H1 (cell line): ENCODE measurements around the gene SLC28A2. TPM values are rescaled to one million over a fixed set of nuclear protein-coding genes. Genes with fewer than 3 reads are reported as not detected.

Experiments used
- CTCF ChIA-PET: fragments of 300-600 bp; sonication (Branson Sonifier 250); formaldehyde crosslinking; loops from one replicate; lab custom pipeline; 2021; ENCODE audit not compliant: partially characterized antibody; lab: Charles Lee
- POLR2A ChIA-PET: fragments of 300-600 bp; sonication (Branson Sonifier 250); formaldehyde crosslinking; loops from one replicate; lab custom pipeline; 2021; ENCODE audit warnings: inconsistent platforms; ENCODE audit not compliant: partially characterized antibody; lab: Charles Lee
- DNase-seq, 2 experiments: peaks; one replicate each; pipeline versions ENCODE4 v3.0.0 to v3.0.0-alpha.2; 2010 to 2022; ENCODE audit warnings: low spot score in 2 of 2, low read depth in 1 of 2, mixed read lengths in 1 of 2
- FAIRE-seq: peaks from 2 replicates; lab custom pipeline; 2011; peaks lifted over from hg19 to GRCh38; lab: Jason Lieb, UNC
- H2AFZ ChIP-seq: 2 replicates; pipeline ENCODE4 v1.8.1; 2012; ENCODE audit warnings: low read length, inconsistent platforms
- H2AK5ac ChIP-seq: 2 replicates; pipeline ENCODE4 v1.6.1; 2013; ENCODE audit warnings: low read depth, low read length
- H2BK120ac ChIP-seq: replicated peaks from 2 replicates; pipeline ENCODE3; 2013; ENCODE audit warnings: low read depth, low read length, inconsistent platforms
- H2BK12ac ChIP-seq: 2 replicates; pipeline ENCODE4 v1.6.1; 2013; ENCODE audit warnings: low read depth, low read length
- H2BK15ac ChIP-seq: 2 replicates; pipeline ENCODE4 v1.6.1; 2013; ENCODE audit warnings: low read length
- H2BK20ac ChIP-seq: 2 replicates; pipeline ENCODE4 v1.6.1; 2013; ENCODE audit warnings: low read length
- H2BK5ac ChIP-seq: 2 replicates; pipeline ENCODE4 v1.6.1; 2013; ENCODE audit warnings: low read depth, low read length
- H3K14ac ChIP-seq: 2 replicates; pipeline ENCODE4 v1.6.1; 2013; ENCODE audit warnings: inconsistent platforms; ENCODE audit not compliant: insufficient read length
- H3K18ac ChIP-seq: 2 replicates; pipeline ENCODE4 v1.6.1; 2013; ENCODE audit warnings: low read length; ENCODE audit errors: extremely low read depth
- H3K23ac ChIP-seq: 2 replicates; pipeline ENCODE4 v1.6.1; 2013; ENCODE audit warnings: inconsistent platforms; ENCODE audit not compliant: insufficient read length
- H3K23me2 ChIP-seq: 2 replicates; pipeline ENCODE4 v1.6.1; 2013; ENCODE audit warnings: low read depth, low read length
- H3K27ac ChIP-seq: 2 replicates; pipeline ENCODE4 v1.6.1; 2011; ENCODE audit warnings: low read depth, low read length, inconsistent platforms
- H3K27me3 ChIP-seq, 4 experiments: replicated peaks in 1 of 4; 1 replicate in 1 of 4; 2 replicates in 3 of 4; pipeline versions ENCODE4 v1.6.1 to v1.8.1; 2011 to 2013; ENCODE audit warnings: low read length in 3 of 4, mild to moderate bottlenecking in 3 of 4, inconsistent platforms in 2 of 4, mixed read lengths in 2 of 4, moderate library complexity in 1 of 4; ENCODE audit not compliant: control insufficient read depth in 3 of 4, insufficient read depth in 3 of 4; ENCODE audit errors: extremely low read depth in 1 of 4
- H3K36me3 ChIP-seq, 4 experiments: 2 replicates each; pipeline versions ENCODE4 v1.6.1 to v1.8.1; 2011 to 2013; ENCODE audit warnings: mild to moderate bottlenecking in 4 of 4, low read length in 3 of 4, moderate library complexity in 2 of 4, control low read depth in 1 of 4, inconsistent platforms in 1 of 4; ENCODE audit not compliant: insufficient read depth in 4 of 4, control insufficient read depth in 2 of 4
- H3K4ac ChIP-seq: replicated peaks from 2 replicates; pipeline ENCODE3; 2013; ENCODE audit warnings: low read length, low read depth, mixed read lengths, inconsistent platforms; ENCODE audit not compliant: insufficient read length
- H3K4me1 ChIP-seq, 4 experiments: replicated peaks in 1 of 4; 1 replicate in 1 of 4; 2 replicates in 3 of 4; pipeline versions ENCODE4 v1.6.1 to v1.8.1; 2011 to 2013; ENCODE audit warnings: low read length in 3 of 4, inconsistent platforms in 2 of 4, mixed read lengths in 1 of 4; ENCODE audit not compliant: insufficient read depth in 4 of 4, control insufficient read depth in 3 of 4
- H3K4me2 ChIP-seq, 2 experiments: 2 replicates each; pipeline versions ENCODE4 v1.6.1 to v1.8.1; 2011 to 2013; ENCODE audit warnings: low read depth in 2 of 2, low read length in 2 of 2, control low read depth in 1 of 2, inconsistent platforms in 1 of 2, mild to moderate bottlenecking in 1 of 2; ENCODE audit not compliant: insufficient read depth in 1 of 2
- H3K4me3 ChIP-seq, 4 experiments: fragments of 200-600, 300-600 bp in 1 of 4; sonication (generic), shearing (Covaris generic), sonication (Bioruptor Twin) in 1 of 4; 2 replicates each; pipeline versions ENCODE4 v1.5.1 to v1.8.1; 2011 to 2016; ENCODE audit warnings: low read length in 4 of 4, low read depth in 3 of 4, control low read depth in 2 of 4, inconsistent platforms in 2 of 4, mild to moderate bottlenecking in 2 of 4, mixed read lengths in 1 of 4, moderate library complexity in 1 of 4; ENCODE audit not compliant: insufficient read depth in 2 of 4; ENCODE audit errors: extremely low read depth in 1 of 4
- H3K56ac ChIP-seq: replicated peaks from 2 replicates; pipeline ENCODE3; 2013; ENCODE audit warnings: low read depth, mild to moderate bottlenecking, mixed read lengths, low read length, inconsistent platforms; ENCODE audit not compliant: insufficient read length
- H3K79me1 ChIP-seq: 2 replicates; pipeline ENCODE4 v1.6.1; 2013; ENCODE audit warnings: low read depth, low read length, control low read depth
- H3K79me2 ChIP-seq, 2 experiments: 2 replicates each; pipeline versions ENCODE4 v1.6.1 to v1.8.1; 2012 to 2013; ENCODE audit warnings: low read length in 2 of 2, mild to moderate bottlenecking in 2 of 2, inconsistent platforms in 1 of 2; ENCODE audit not compliant: insufficient read depth in 2 of 2, control insufficient read depth in 1 of 2
- H3K9ac ChIP-seq, 4 experiments: replicated peaks in 1 of 4; 1 replicate in 1 of 4; 2 replicates in 3 of 4; pipeline versions ENCODE4 v1.6.1 to v1.8.1; 2011 to 2013; ENCODE audit warnings: low read depth in 3 of 4, low read length in 3 of 4, control low read depth in 2 of 4, mild to moderate bottlenecking in 2 of 4, moderate library complexity in 2 of 4, inconsistent platforms in 1 of 4; ENCODE audit errors: extremely low read depth in 1 of 4
- H3K9me3 ChIP-seq, 2 experiments: 2 replicates each; pipeline versions ENCODE4 v1.6.1 to v1.8.1; 2012 to 2013; ENCODE audit warnings: mild to moderate bottlenecking in 2 of 2, moderate library complexity in 2 of 2, control low read depth in 1 of 2, inconsistent platforms in 1 of 2, low read depth in 1 of 2, low read length in 1 of 2, mixed read lengths in 1 of 2; ENCODE audit not compliant: insufficient read depth in 2 of 2
- H4K20me1 ChIP-seq, 2 experiments: replicated peaks in 1 of 2; 2 replicates each; pipeline versions ENCODE3 to v1.8.1; 2011 to 2013; ENCODE audit warnings: inconsistent platforms in 2 of 2, low read length in 2 of 2, mild to moderate bottlenecking in 1 of 2; ENCODE audit not compliant: insufficient read depth in 2 of 2, control insufficient read depth in 1 of 2
- H4K5ac ChIP-seq: 2 replicates; pipeline ENCODE4 v1.6.1; 2013; ENCODE audit warnings: low read length, low read depth, mixed read lengths, inconsistent platforms; ENCODE audit not compliant: insufficient read length
- H4K8ac ChIP-seq: 2 replicates; pipeline ENCODE4 v1.8.0; 2013; ENCODE audit warnings: mild to moderate bottlenecking, moderate library complexity, low read length, inconsistent platforms; ENCODE audit not compliant: insufficient read depth; ENCODE audit errors: extremely low read depth
- H4K91ac ChIP-seq: replicated peaks from 2 replicates; pipeline ENCODE3; 2013; ENCODE audit warnings: low read length, mixed read lengths, inconsistent platforms; ENCODE audit not compliant: insufficient read length
- CTBP2 ChIP-seq: IDR thresholded peaks from 2 replicates; pipeline ENCODE4 v1.7.0; 2011; ENCODE audit warnings: borderline replicate concordance, mild to moderate bottlenecking, moderate library complexity, mixed read lengths, low read length; ENCODE audit not compliant: insufficient read depth, insufficient read length
- MAX ChIP-seq: IDR thresholded peaks from 2 replicates; pipeline ENCODE4 v1.6.1; 2012; ENCODE audit warnings: inconsistent platforms
- POLR2A ChIP-seq, 2 experiments: IDR thresholded peaks; 1 replicate in 1 of 2; 2 replicates in 1 of 2; pipeline ENCODE4 v1.6.1; 2011; ENCODE audit warnings: low read depth in 2 of 2, low read length in 2 of 2, mild to moderate bottlenecking in 2 of 2; ENCODE audit errors: control extremely low read depth in 1 of 2
- SRF ChIP-seq: IDR thresholded peaks from 2 replicates; pipeline ENCODE4 v1.6.1; 2011; ENCODE audit warnings: mild to moderate bottlenecking, low read depth, low read length, moderate library complexity
- TAF1 ChIP-seq: IDR thresholded peaks from 2 replicates; pipeline ENCODE4 v1.6.1; 2011; ENCODE audit warnings: mild to moderate bottlenecking, low read depth, low read length
- ZNF274 ChIP-seq: IDR thresholded peaks from 2 replicates; pipeline ENCODE4 v1.7.0; 2012; ENCODE audit warnings: low read length, borderline replicate concordance; ENCODE audit errors: extremely low read depth
- WGBS, 2 experiments: shearing (Covaris generic) in 1 of 2; methylation state at CpG; one replicate each; pipeline versions ENCODE4 v1.1.6 to v1.1.7; 2013 to 2015; ENCODE audit warnings: low lambda C conversion rate in 2 of 2, mixed read lengths in 2 of 2, inconsistent platforms in 1 of 2, low coverage in 1 of 2, missing lambda C conversion rate in 1 of 2; ENCODE audit not compliant: insufficient replicate concordance in 2 of 2, insufficient coverage in 1 of 2, insufficient read length in 1 of 2; ENCODE audit errors: extremely low coverage in 1 of 2, missing lambda C conversion rate in 1 of 2; 5-methylcytosine and 5-hydroxymethylcytosine counted together
- polyA plus RNA-seq, 7 experiments: library from polyadenylated mRNA; depleted of rRNA in 3 of 7; stranded (reverse) in 5 of 7; unstranded in 2 of 7; fragments of >200 nt in 5 of 7; fragments of 200-250 nt in 2 of 7; gene quantifications; 1 replicate in 5 of 7; 2 replicates in 1 of 7; 4 replicates in 1 of 7; pipeline versions ENCODE4 v1.2.1 to v1.2.3, GENCODE V29; 2011 to 2013; ENCODE audit warnings: missing spikeins in 2 of 7, mixed read lengths in 2 of 7
- total RNA-seq: library from RNA; stranded (reverse); fragmentation: NEBNext Ultra II Directional; extraction: Animal tissue kit (Norgen Biotek cat#: 25700); gene quantifications from 2 replicates; pipeline ENCODE4 v1.2.1, GENCODE V29; 2021

The SLC28A2 gene
- total and polyA plus RNA-seq, 2 of the 8 experiments (the other 6 are each of a cell fraction or from before 2014, with no cell fraction given) = 0.11 TPM; not detected in 1

GRCh38 chr15:45228931-45229330 is 23.1 kb upstream of the SLC28A2 start:
- DNase-seq = no peak
- no peak overlapping the region for H2BK12ac ChIP-seq
- no peak overlapping the region for H3K27ac ChIP-seq
- no peak overlapping the region for H4K8ac ChIP-seq
- no peak overlapping the region for H4K91ac ChIP-seq
- FAIRE-seq = no peak
- no peak overlapping the region for H4K5ac ChIP-seq
- no peak overlapping the region for H2BK120ac ChIP-seq
- H3K79me1 ChIP-seq = no peaks in the 10 kb centered on the region
- H3K4me3 ChIP-seq = no peak overlapping the region
- no peak overlapping the region for H3K14ac ChIP-seq
- H3K56ac ChIP-seq = no peak overlapping the region
- no peaks in the 10 kb centered on the region for H3K27me3 ChIP-seq
- H3K79me2 ChIP-seq = no peaks in the 10 kb centered on the region
- H3K4ac ChIP-seq = no peak overlapping the region
- no peak overlapping the region for H3K18ac ChIP-seq
- no peak for TF ChIP-seq ZNF274
- no peak for TF ChIP-seq TAF1
- no peak for TF ChIP-seq CTBP2
- TF ChIP-seq POLR2A (IDR thresholded peaks at IDR 0.05; ENCODE audit: control extremely low read depth in 1 of 2, low read depth in 2 of 2, low read length in 2 of 2) = no peak
- TF ChIP-seq MAX = no peak
- TF ChIP-seq SRF = no peak
- H3K4me1 ChIP-seq = no peaks in the 10 kb centered on the region
- H2AFZ ChIP-seq = no peak overlapping the region
- CTCF ChIA-PET = interaction anchor here (0.6 to 2.2 kb wide), 6 partner anchors 22 to 128 kb away, joined by 3 to 9 read pairs (median 3); no protein-coding TSS in a partner anchor
- H4K20me1 ChIP-seq = no peaks in the 10 kb centered on the region
- no peak overlapping the region for H2BK20ac ChIP-seq
- no peak overlapping the region for H3K23ac ChIP-seq
- no peak overlapping the region for H2AK5ac ChIP-seq
- H3K9ac ChIP-seq = no peak overlapping the region
- POLR2A ChIA-PET = interaction anchor here (0.5 kb wide), 1 partner anchor 33 kb away, joined by 3 read pairs; no protein-coding TSS in a partner anchor
- no peaks in the 10 kb centered on the region for H3K23me2 ChIP-seq
- H3K9me3 ChIP-seq = peaks cover 3 to 12% of the 10 kb centered on the region in 2 experiments; a peak in 2 of 4 replicates
- WGBS, 2 experiments = 71% methylated on average over 5 of the region's 5 CpGs; no CpG with 5 or more reads in 1 of the 2 experiments
- no peak overlapping the region for H2BK5ac ChIP-seq
- H3K36me3 ChIP-seq = no peaks in the 10 kb centered on the region
- no peak overlapping the region for H2BK15ac ChIP-seq
- H3K4me2 ChIP-seq = no peak overlapping the region
